Measurements from ENCODE around the gene MACIR. TPM values are rescaled to one million over a fixed set of nuclear protein-coding genes. Genes with fewer than 3 reads are reported as not detected.

The MACIR gene
- total and polyA plus RNA-seq, 3 donors from 2014 or later = 12.8 to 21.6 (median 18.4) TPM

GRCh38 chr5:103280967-103281366, 22.4 kb downstream of the MACIR start:
- TF ChIP-seq POLR2A (IDR thresholded peaks at IDR 0.05) = no peak
- TF ChIP-seq, protein P1, sequence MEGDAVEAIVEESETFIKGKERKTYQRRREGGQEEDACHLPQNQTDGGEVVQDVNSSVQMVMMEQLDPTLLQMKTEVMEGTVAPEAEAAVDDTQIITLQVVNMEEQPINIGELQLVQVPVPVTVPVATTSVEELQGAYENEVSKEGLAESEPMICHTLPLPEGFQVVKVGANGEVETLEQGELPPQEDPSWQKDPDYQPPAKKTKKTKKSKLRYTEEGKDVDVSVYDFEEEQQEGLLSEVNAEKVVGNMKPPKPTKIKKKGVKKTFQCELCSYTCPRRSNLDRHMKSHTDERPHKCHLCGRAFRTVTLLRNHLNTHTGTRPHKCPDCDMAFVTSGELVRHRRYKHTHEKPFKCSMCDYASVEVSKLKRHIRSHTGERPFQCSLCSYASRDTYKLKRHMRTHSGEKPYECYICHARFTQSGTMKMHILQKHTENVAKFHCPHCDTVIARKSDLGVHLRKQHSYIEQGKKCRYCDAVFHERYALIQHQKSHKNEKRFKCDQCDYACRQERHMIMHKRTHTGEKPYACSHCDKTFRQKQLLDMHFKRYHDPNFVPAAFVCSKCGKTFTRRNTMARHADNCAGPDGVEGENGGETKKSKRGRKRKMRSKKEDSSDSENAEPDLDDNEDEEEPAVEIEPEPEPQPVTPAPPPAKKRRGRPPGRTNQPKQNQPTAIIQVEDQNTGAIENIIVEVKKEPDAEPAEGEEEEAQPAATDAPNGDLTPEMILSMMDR (IDR thresholded peaks at IDR 0.05) = no peak
- intact Hi-C loops (cut with DNase I; ENCODE audit: low total_unique reads) = no loop called here
- no peak for DNase-seq
- Histone ChIP-seq H3K9me3 (no peaks in the 10 kb centered on the region), H3K27ac (no peak overlapping the region), H3K4me1 (no peaks in the 10 kb centered on the region), H3K4me3 (no peak overlapping the region), H3K36me3 (ENCODE audit: low read depth, missing control alignments) (no peaks in the 10 kb centered on the region), H3K27me3 (no peaks in the 10 kb centered on the region)
- WGBS, 2 donors = 91 to 96% methylated on average over 3 of the region's 3 CpGs

DNA sequence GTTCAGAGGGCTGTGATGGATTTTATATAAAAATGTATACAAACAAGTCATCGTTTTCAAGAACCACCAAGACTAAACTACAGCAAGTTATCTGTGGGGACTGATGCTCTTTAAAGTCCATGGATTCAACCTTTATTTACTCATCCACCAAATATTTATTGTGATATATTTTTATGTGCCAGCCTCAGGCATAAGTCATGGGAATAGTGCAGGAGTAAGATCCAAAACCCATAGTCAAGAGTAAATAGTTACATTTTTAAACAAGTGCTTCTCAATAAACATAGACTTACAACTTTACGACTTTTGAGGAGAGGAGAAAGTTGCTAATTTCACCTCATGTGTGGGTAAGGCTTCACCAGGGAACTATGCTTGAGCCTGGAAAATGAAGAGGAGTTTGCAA, 24.6 kb downstream of the MACIR start:
- TF ChIP-seq POLR2A (IDR thresholded peaks at IDR 0.05) = no peak
- TF ChIP-seq, protein P1 (IDR thresholded peaks at IDR 0.05) = no peak
- DNase-seq = no peak
- Histone ChIP-seq H3K9me3 (no peaks in the 10 kb centered on the region), H3K27ac (no peak overlapping the region), H3K4me3 (no peak overlapping the region), H3K36me3 (ENCODE audit: low read depth, missing control alignments) (no peaks in the 10 kb centered on the region), H3K27me3 (no peaks in the 10 kb centered on the region), H3K4me1 (no peaks in the 10 kb centered on the region)
- intact Hi-C loops (cut with DNase I; ENCODE audit: low total_unique reads) = no loop called here
- WGBS, 2 donors = 75 to 77% methylated on average over 2 of the region's 2 CpGs

DNA sequence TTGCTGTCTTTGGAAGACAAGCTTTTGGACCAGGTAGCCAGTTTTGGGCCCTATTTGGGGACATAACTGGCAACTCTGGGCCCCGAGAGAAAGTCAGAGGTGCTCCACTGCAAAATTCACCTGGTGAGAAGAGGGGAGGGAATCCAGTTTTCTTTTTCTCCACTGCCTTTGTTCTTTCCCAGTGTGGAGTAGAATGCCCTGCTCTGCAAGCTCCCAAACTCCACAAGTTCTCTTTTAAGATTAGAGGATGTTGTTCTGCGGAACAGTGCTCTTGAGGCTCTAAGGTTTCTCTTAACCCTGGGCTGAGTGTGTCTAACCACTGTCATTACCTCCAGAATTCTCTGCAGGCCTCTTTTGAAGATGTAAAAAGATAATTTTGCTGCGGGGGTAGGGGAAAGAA, 25.3 kb downstream of the MACIR start:
- intact Hi-C loops (cut with DNase I; ENCODE audit: low total_unique reads) = no loop called here
- H3K4me1 ChIP-seq = no peaks in the 10 kb centered on the region
- no peak overlapping the region for H3K4me3 ChIP-seq
- H3K27ac ChIP-seq = no peak overlapping the region
- no peaks in the 10 kb centered on the region for H3K36me3 ChIP-seq (ENCODE audit: low read depth, missing control alignments)
- no peaks in the 10 kb centered on the region for H3K27me3 ChIP-seq
- DNase-seq = no peak
- no peaks in the 10 kb centered on the region for H3K9me3 ChIP-seq
- 76 to 78% methylated on average over 3 of the region's 3 CpGs for WGBS, 2 donors
- TF ChIP-seq, protein P1 (IDR thresholded peaks at IDR 0.05) = no peak
- no peak for TF ChIP-seq POLR2A (IDR thresholded peaks at IDR 0.05)

GRCh38 chr5:103286622-103287021, 28.1 kb downstream of the MACIR start:
- no peaks in the 10 kb centered on the region for H3K36me3 ChIP-seq (ENCODE audit: low read depth, missing control alignments)
- intact Hi-C loops (cut with DNase I; ENCODE audit: low total_unique reads) = no loop called here
- no peaks in the 10 kb centered on the region for H3K9me3 ChIP-seq
- no peak overlapping the region for H3K27ac ChIP-seq
- 88 to 94% methylated on average over 3 of the region's 3 CpGs for WGBS, 2 donors
- H3K27me3 ChIP-seq = no peaks in the 10 kb centered on the region
- H3K4me1 ChIP-seq = no peaks in the 10 kb centered on the region
- H3K4me3 ChIP-seq = no peak overlapping the region
- no peak for TF ChIP-seq POLR2A (IDR thresholded peaks at IDR 0.05)
- TF ChIP-seq, protein P1 (IDR thresholded peaks at IDR 0.05) = no peak
- no peak for DNase-seq

DNA sequence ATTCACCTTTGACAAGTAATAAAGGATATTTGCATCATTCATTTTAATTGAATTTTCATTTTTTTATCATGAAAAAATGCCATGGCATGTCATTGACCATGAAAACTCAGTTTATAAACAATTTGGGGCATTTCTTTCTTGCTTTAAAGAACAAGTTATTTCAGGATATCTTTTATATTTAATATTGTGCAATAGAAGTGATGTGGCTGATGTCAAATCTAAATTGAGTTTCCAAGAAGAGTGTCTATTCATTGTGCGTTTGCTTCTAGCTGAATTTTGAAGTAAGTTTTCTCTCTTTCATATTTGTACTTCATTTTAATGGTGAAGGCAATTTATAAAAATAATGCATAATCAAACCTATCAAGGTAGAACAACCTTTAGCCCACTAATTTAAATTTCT, 30.5 kb downstream of the MACIR start:
- H3K36me3 ChIP-seq (ENCODE audit: low read depth, missing control alignments) = no peaks in the 10 kb centered on the region
- H3K4me1 ChIP-seq = no peaks in the 10 kb centered on the region
- TF ChIP-seq, protein P1 (IDR thresholded peaks at IDR 0.05) = no peak
- TF ChIP-seq POLR2A (IDR thresholded peaks at IDR 0.05) = no peak
- H3K27me3 ChIP-seq = no peaks in the 10 kb centered on the region
- intact Hi-C loops (cut with DNase I; ENCODE audit: low total_unique reads) = no loop called here
- DNase-seq = no peak
- H3K27ac ChIP-seq = no peak overlapping the region
- 89 to 94% methylated on average over 1 of the region's 1 CpG for WGBS, 2 donors
- no peaks in the 10 kb centered on the region for H3K9me3 ChIP-seq
- H3K4me3 ChIP-seq = no peak overlapping the region
